H1 (cell line): ENCODE measurements around the gene FDXACB1. TPM values are rescaled to one million over a fixed set of nuclear protein-coding genes. Genes with fewer than 3 reads are reported as not detected.
"Not testable (repeated sequence)": the region's sequence is repeated elsewhere in the genome, so short reads cannot be mapped to it uniquely, and the experiment has no call there.

Experiments
- CTCF ChIA-PET: fragments of 300-600 bp; sonication (Branson Sonifier 250); formaldehyde crosslinking; loops from one replicate; lab custom pipeline; 2021; ENCODE audit not compliant: partially characterized antibody; lab: Charles Lee
- POLR2A ChIA-PET: fragments of 300-600 bp; sonication (Branson Sonifier 250); formaldehyde crosslinking; loops from one replicate; lab custom pipeline; 2021; ENCODE audit warnings: inconsistent platforms; ENCODE audit not compliant: partially characterized antibody; lab: Charles Lee
- DNase-seq, 2 experiments: peaks; one replicate each; pipeline versions ENCODE4 v3.0.0 to v3.0.0-alpha.2; 2010 to 2022; ENCODE audit warnings: low spot score in 2 of 2, low read depth in 1 of 2, mixed read lengths in 1 of 2
- FAIRE-seq: peaks from 2 replicates; lab custom pipeline; 2011; peaks lifted over from hg19 to GRCh38; lab: Jason Lieb, UNC
- H2AFZ ChIP-seq: 2 replicates; pipeline ENCODE4 v1.8.1; 2012; ENCODE audit warnings: low read length, inconsistent platforms
- H2AK5ac ChIP-seq: 2 replicates; pipeline ENCODE4 v1.6.1; 2013; ENCODE audit warnings: low read depth, low read length
- H2BK120ac ChIP-seq: replicated peaks from 2 replicates; pipeline ENCODE3; 2013; ENCODE audit warnings: low read depth, low read length, inconsistent platforms
- H2BK12ac ChIP-seq: 2 replicates; pipeline ENCODE4 v1.6.1; 2013; ENCODE audit warnings: low read depth, low read length
- H2BK15ac ChIP-seq: 2 replicates; pipeline ENCODE4 v1.6.1; 2013; ENCODE audit warnings: low read length
- H2BK20ac ChIP-seq: 2 replicates; pipeline ENCODE4 v1.6.1; 2013; ENCODE audit warnings: low read length
- H2BK5ac ChIP-seq: 2 replicates; pipeline ENCODE4 v1.6.1; 2013; ENCODE audit warnings: low read depth, low read length
- H3K14ac ChIP-seq: 2 replicates; pipeline ENCODE4 v1.6.1; 2013; ENCODE audit warnings: inconsistent platforms; ENCODE audit not compliant: insufficient read length
- H3K18ac ChIP-seq: 2 replicates; pipeline ENCODE4 v1.6.1; 2013; ENCODE audit warnings: low read length; ENCODE audit errors: extremely low read depth
- H3K23ac ChIP-seq: 2 replicates; pipeline ENCODE4 v1.6.1; 2013; ENCODE audit warnings: inconsistent platforms; ENCODE audit not compliant: insufficient read length
- H3K23me2 ChIP-seq: 2 replicates; pipeline ENCODE4 v1.6.1; 2013; ENCODE audit warnings: low read depth, low read length
- H3K27ac ChIP-seq: 2 replicates; pipeline ENCODE4 v1.6.1; 2011; ENCODE audit warnings: low read depth, low read length, inconsistent platforms
- H3K27me3 ChIP-seq, 4 experiments: replicated peaks in 1 of 4; 1 replicate in 1 of 4; 2 replicates in 3 of 4; pipeline versions ENCODE4 v1.6.1 to v1.8.1; 2011 to 2013; ENCODE audit warnings: low read length in 3 of 4, mild to moderate bottlenecking in 3 of 4, inconsistent platforms in 2 of 4, mixed read lengths in 2 of 4, moderate library complexity in 1 of 4; ENCODE audit not compliant: control insufficient read depth in 3 of 4, insufficient read depth in 3 of 4; ENCODE audit errors: extremely low read depth in 1 of 4
- H3K36me3 ChIP-seq, 4 experiments: 2 replicates each; pipeline versions ENCODE4 v1.6.1 to v1.8.1; 2011 to 2013; ENCODE audit warnings: mild to moderate bottlenecking in 4 of 4, low read length in 3 of 4, moderate library complexity in 2 of 4, control low read depth in 1 of 4, inconsistent platforms in 1 of 4; ENCODE audit not compliant: insufficient read depth in 4 of 4, control insufficient read depth in 2 of 4
- H3K4ac ChIP-seq: replicated peaks from 2 replicates; pipeline ENCODE3; 2013; ENCODE audit warnings: low read length, low read depth, mixed read lengths, inconsistent platforms; ENCODE audit not compliant: insufficient read length
- H3K4me1 ChIP-seq, 4 experiments: replicated peaks in 1 of 4; 1 replicate in 1 of 4; 2 replicates in 3 of 4; pipeline versions ENCODE4 v1.6.1 to v1.8.1; 2011 to 2013; ENCODE audit warnings: low read length in 3 of 4, inconsistent platforms in 2 of 4, mixed read lengths in 1 of 4; ENCODE audit not compliant: insufficient read depth in 4 of 4, control insufficient read depth in 3 of 4
- H3K4me2 ChIP-seq, 2 experiments: 2 replicates each; pipeline versions ENCODE4 v1.6.1 to v1.8.1; 2011 to 2013; ENCODE audit warnings: low read depth in 2 of 2, low read length in 2 of 2, control low read depth in 1 of 2, inconsistent platforms in 1 of 2, mild to moderate bottlenecking in 1 of 2; ENCODE audit not compliant: insufficient read depth in 1 of 2
- H3K4me3 ChIP-seq, 4 experiments: fragments of 200-600, 300-600 bp in 1 of 4; sonication (generic), shearing (Covaris generic), sonication (Bioruptor Twin) in 1 of 4; 2 replicates each; pipeline versions ENCODE4 v1.5.1 to v1.8.1; 2011 to 2016; ENCODE audit warnings: low read length in 4 of 4, low read depth in 3 of 4, control low read depth in 2 of 4, inconsistent platforms in 2 of 4, mild to moderate bottlenecking in 2 of 4, mixed read lengths in 1 of 4, moderate library complexity in 1 of 4; ENCODE audit not compliant: insufficient read depth in 2 of 4; ENCODE audit errors: extremely low read depth in 1 of 4
- H3K56ac ChIP-seq: replicated peaks from 2 replicates; pipeline ENCODE3; 2013; ENCODE audit warnings: low read depth, mild to moderate bottlenecking, mixed read lengths, low read length, inconsistent platforms; ENCODE audit not compliant: insufficient read length
- H3K79me1 ChIP-seq: 2 replicates; pipeline ENCODE4 v1.6.1; 2013; ENCODE audit warnings: low read depth, low read length, control low read depth
- H3K79me2 ChIP-seq, 2 experiments: 2 replicates each; pipeline versions ENCODE4 v1.6.1 to v1.8.1; 2012 to 2013; ENCODE audit warnings: low read length in 2 of 2, mild to moderate bottlenecking in 2 of 2, inconsistent platforms in 1 of 2; ENCODE audit not compliant: insufficient read depth in 2 of 2, control insufficient read depth in 1 of 2
- H3K9ac ChIP-seq, 4 experiments: replicated peaks in 1 of 4; 1 replicate in 1 of 4; 2 replicates in 3 of 4; pipeline versions ENCODE4 v1.6.1 to v1.8.1; 2011 to 2013; ENCODE audit warnings: low read depth in 3 of 4, low read length in 3 of 4, control low read depth in 2 of 4, mild to moderate bottlenecking in 2 of 4, moderate library complexity in 2 of 4, inconsistent platforms in 1 of 4; ENCODE audit errors: extremely low read depth in 1 of 4
- H3K9me3 ChIP-seq, 2 experiments: 2 replicates each; pipeline versions ENCODE4 v1.6.1 to v1.8.1; 2012 to 2013; ENCODE audit warnings: mild to moderate bottlenecking in 2 of 2, moderate library complexity in 2 of 2, control low read depth in 1 of 2, inconsistent platforms in 1 of 2, low read depth in 1 of 2, low read length in 1 of 2, mixed read lengths in 1 of 2; ENCODE audit not compliant: insufficient read depth in 2 of 2
- H4K20me1 ChIP-seq, 2 experiments: replicated peaks in 1 of 2; 2 replicates each; pipeline versions ENCODE3 to v1.8.1; 2011 to 2013; ENCODE audit warnings: inconsistent platforms in 2 of 2, low read length in 2 of 2, mild to moderate bottlenecking in 1 of 2; ENCODE audit not compliant: insufficient read depth in 2 of 2, control insufficient read depth in 1 of 2
- H4K5ac ChIP-seq: 2 replicates; pipeline ENCODE4 v1.6.1; 2013; ENCODE audit warnings: low read length, low read depth, mixed read lengths, inconsistent platforms; ENCODE audit not compliant: insufficient read length
- H4K8ac ChIP-seq: 2 replicates; pipeline ENCODE4 v1.8.0; 2013; ENCODE audit warnings: mild to moderate bottlenecking, moderate library complexity, low read length, inconsistent platforms; ENCODE audit not compliant: insufficient read depth; ENCODE audit errors: extremely low read depth
- H4K91ac ChIP-seq: replicated peaks from 2 replicates; pipeline ENCODE3; 2013; ENCODE audit warnings: low read length, mixed read lengths, inconsistent platforms; ENCODE audit not compliant: insufficient read length
- WGBS, 2 experiments: shearing (Covaris generic) in 1 of 2; methylation state at CpG; one replicate each; pipeline versions ENCODE4 v1.1.6 to v1.1.7; 2013 to 2015; ENCODE audit warnings: low lambda C conversion rate in 2 of 2, mixed read lengths in 2 of 2, inconsistent platforms in 1 of 2, low coverage in 1 of 2, missing lambda C conversion rate in 1 of 2; ENCODE audit not compliant: insufficient replicate concordance in 2 of 2, insufficient coverage in 1 of 2, insufficient read length in 1 of 2; ENCODE audit errors: extremely low coverage in 1 of 2, missing lambda C conversion rate in 1 of 2; 5-methylcytosine and 5-hydroxymethylcytosine counted together
- polyA plus RNA-seq, 7 experiments: library from polyadenylated mRNA; depleted of rRNA in 3 of 7; stranded (reverse) in 5 of 7; unstranded in 2 of 7; fragments of >200 nt in 5 of 7; fragments of 200-250 nt in 2 of 7; gene quantifications; 1 replicate in 5 of 7; 2 replicates in 1 of 7; 4 replicates in 1 of 7; pipeline versions ENCODE4 v1.2.1 to v1.2.3, GENCODE V29; 2011 to 2013; ENCODE audit warnings: missing spikeins in 2 of 7, mixed read lengths in 2 of 7
- total RNA-seq: library from RNA; stranded (reverse); fragmentation: NEBNext Ultra II Directional; extraction: Animal tissue kit (Norgen Biotek cat#: 25700); gene quantifications from 2 replicates; pipeline ENCODE4 v1.2.1, GENCODE V29; 2021

Gene FDXACB1
- total and polyA plus RNA-seq, 2 of the 8 experiments (the other 6 are each of a cell fraction or from before 2014, with no cell fraction given) = 1.4 to 2.3 TPM

DNA sequence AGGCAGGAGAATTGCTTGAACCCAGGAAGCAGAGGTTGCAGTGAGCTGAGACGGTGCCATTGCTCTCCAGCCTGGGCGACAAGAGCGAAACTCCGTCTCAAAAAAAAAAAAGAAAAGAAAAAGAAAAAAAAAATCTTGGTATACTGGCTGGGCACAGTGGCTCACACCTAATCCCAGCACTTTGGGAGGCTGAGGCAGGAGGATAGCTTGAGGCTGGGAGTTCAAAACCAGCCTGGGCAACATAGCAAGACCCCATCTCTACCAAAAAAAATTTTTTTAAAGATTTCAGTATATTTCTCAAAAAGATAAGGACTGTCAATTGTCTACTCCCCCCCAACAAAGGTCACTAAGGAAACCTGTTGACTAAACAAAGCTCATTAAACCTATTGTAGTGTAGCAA lies 6.1 kb upstream of the FDXACB1 start:
- not testable (repeated sequence) for H3K9me3 ChIP-seq, H2BK15ac ChIP-seq, H3K14ac ChIP-seq, H3K4me3 ChIP-seq, FAIRE-seq, H3K79me1 ChIP-seq, H2BK5ac ChIP-seq, H3K79me2 ChIP-seq, H2AFZ ChIP-seq, H4K20me1 ChIP-seq, H3K4me1 ChIP-seq, H3K23me2 ChIP-seq, H3K27me3 ChIP-seq, H2BK120ac ChIP-seq, H3K56ac ChIP-seq, H4K91ac ChIP-seq, H3K27ac ChIP-seq, DNase-seq, H3K18ac ChIP-seq, H2BK20ac ChIP-seq, H4K5ac ChIP-seq, H4K8ac ChIP-seq, H3K36me3 ChIP-seq, H2AK5ac ChIP-seq, H3K9ac ChIP-seq, H3K23ac ChIP-seq, H2BK12ac ChIP-seq, H3K4me2 ChIP-seq, H3K4ac ChIP-seq
- ChIA-PET CTCF (interaction anchor here (0.7 kb wide), 1 partner anchor 41 kb away, joined by 3 read pairs; no protein-coding TSS in a partner anchor), POLR2A (interaction anchor here (1.6 kb wide), 1 partner anchor 27 kb away, joined by 3 read pairs; no protein-coding TSS in a partner anchor)
- WGBS, 2 experiments = no CpG with 5 or more reads among the region's 4 CpGs
